Measurements from ENCODE around the gene PTP4A2. TPM values are rescaled to one million over a fixed set of nuclear protein-coding genes. Genes with fewer than 3 reads are reported as not detected.
A peak's percentile ranks its signal among the peaks of the same experiment; 100 is the strongest.
"Not testable (repeated sequence)": the region's sequence is repeated elsewhere in the genome, so short reads cannot be mapped to it uniquely, and the experiment has no call there.

The PTP4A2 gene
- total RNA-seq, 1 donor from 2014 or later = 249 TPM

DNA sequence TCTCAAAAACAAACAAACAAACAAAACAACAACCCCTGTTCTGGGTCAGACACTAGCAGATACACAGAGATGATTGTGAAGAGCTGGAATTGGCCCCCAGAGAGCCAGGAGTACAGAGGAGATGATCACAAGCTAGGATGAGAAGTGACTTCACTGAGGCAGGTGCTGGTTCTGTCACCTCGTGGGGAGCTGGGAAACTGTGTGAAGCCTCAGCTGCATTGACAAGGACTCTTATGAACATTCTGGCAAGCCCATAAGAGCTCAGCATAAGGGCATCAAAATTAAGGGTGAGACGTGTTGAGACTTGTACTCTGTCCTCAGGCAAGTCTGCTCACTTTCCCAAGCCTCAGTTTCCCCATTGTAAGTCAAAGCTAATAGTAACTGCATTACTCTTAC lies 14.7 kb upstream of the PTP4A2 start:
- Mint-ChIP-seq H3K36me3 (ENCODE audit: low read depth) (no peaks in the 10 kb centered on the region), H3K9me3 (no peaks in the 10 kb centered on the region), H3K4me1 (peaks cover 31% of the 10 kb centered on the region), H3K27ac (no peak overlapping the region), H3K27me3 (no peaks in the 10 kb centered on the region), H3K4me3 (no peak overlapping the region)
- intact Hi-C loops (cut with micrococcal nuclease) = no loop called here
- POLR2A ChIA-PET = interaction anchor here (0.5 to 8.0 kb wide), 5 partner anchors 11 to 164 kb away, joined by 3 to 235 read pairs (median 4); partner anchors contain the start of genes KHDRBS1 and PTP4A2
- TF ChIP-seq, protein P1, sequence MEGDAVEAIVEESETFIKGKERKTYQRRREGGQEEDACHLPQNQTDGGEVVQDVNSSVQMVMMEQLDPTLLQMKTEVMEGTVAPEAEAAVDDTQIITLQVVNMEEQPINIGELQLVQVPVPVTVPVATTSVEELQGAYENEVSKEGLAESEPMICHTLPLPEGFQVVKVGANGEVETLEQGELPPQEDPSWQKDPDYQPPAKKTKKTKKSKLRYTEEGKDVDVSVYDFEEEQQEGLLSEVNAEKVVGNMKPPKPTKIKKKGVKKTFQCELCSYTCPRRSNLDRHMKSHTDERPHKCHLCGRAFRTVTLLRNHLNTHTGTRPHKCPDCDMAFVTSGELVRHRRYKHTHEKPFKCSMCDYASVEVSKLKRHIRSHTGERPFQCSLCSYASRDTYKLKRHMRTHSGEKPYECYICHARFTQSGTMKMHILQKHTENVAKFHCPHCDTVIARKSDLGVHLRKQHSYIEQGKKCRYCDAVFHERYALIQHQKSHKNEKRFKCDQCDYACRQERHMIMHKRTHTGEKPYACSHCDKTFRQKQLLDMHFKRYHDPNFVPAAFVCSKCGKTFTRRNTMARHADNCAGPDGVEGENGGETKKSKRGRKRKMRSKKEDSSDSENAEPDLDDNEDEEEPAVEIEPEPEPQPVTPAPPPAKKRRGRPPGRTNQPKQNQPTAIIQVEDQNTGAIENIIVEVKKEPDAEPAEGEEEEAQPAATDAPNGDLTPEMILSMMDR (IDR thresholded peaks at IDR 0.05) = no peak
- CTCF ChIA-PET = interaction anchor here (1.7 to 2.3 kb wide), 3 partner anchors 9 to 13 kb away, joined by 7 to 11 read pairs (median 8); no protein-coding TSS in a partner anchor
- no peak for ATAC-seq (ENCODE audit: low read depth)
- no peak for DNase-seq

DNA sequence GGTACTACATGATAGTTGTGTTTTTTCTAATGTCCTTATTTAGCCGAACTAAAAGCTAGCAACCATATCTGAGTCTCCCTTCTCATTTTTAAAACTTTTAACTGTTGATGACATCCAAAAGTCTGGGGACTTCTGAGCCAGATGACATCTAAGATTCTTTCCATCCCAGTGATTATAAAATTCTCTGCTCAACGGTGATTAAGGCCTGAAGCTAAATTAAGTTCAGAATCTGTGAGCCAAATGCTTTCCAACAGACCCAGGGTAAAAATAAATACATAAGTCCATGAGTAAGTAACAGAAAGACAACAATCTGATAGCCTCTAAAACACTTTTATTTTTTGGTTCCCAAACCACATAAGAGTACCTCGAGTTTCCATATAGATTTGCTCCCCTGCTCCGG lies 13.1 kb upstream of the PTP4A2 start:
- H3K9me3 Mint-ChIP-seq = no peaks in the 10 kb centered on the region
- H3K27me3 Mint-ChIP-seq = no peaks in the 10 kb centered on the region
- peaks cover 23% of the 10 kb centered on the region for H3K4me1 Mint-ChIP-seq
- intact Hi-C loops (cut with micrococcal nuclease) = no loop called here
- ATAC-seq (ENCODE audit: low read depth) (no peak), DNase-seq (no peak)
- TF ChIP-seq, protein P1 (IDR thresholded peaks at IDR 0.05) = no peak
- ChIA-PET CTCF (no interaction called here), POLR2A (interaction anchor here (8.0 kb wide), 1 partner anchor 10 kb away, joined by 235 read pairs; the partner anchor contains the start of gene PTP4A2)
- H3K36me3 Mint-ChIP-seq (ENCODE audit: low read depth) = no peaks in the 10 kb centered on the region
- peak overlapping the region; percentile 11 for H3K27ac Mint-ChIP-seq
- H3K4me3 Mint-ChIP-seq = no peak overlapping the region

DNA sequence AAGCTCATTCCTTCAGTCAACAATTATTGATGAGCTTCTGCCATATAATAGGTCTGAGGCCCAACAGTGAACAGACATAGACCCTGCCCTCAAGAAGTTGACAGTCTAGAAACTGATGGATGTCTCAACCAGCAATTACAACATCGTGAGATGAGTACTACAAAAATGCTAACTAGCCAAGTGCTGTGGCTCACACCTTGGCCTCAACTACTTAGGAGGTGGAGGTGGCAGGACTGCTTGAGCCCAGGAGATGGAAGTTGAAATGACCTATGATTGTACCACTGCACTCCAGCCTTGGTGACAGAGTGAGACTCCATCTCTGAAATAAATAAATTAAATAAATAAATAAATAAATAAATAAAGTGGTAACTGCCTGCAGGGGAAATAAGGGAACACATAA lies 11.7 kb upstream of the PTP4A2 start:
- Mint-ChIP-seq H3K4me3 (no peak overlapping the region), H3K27ac (no peak overlapping the region), H3K36me3 (ENCODE audit: low read depth) (no peaks in the 10 kb centered on the region), H3K27me3 (no peaks in the 10 kb centered on the region), H3K9me3 (no peaks in the 10 kb centered on the region), H3K4me1 (peaks cover 19% of the 10 kb centered on the region)
- ATAC-seq (ENCODE audit: low read depth) (no peak), DNase-seq (no peak)
- TF ChIP-seq, protein P1 (IDR thresholded peaks at IDR 0.05) = no peak
- POLR2A ChIA-PET = no interaction called here
- CTCF ChIA-PET = no interaction called here
- intact Hi-C loops (cut with micrococcal nuclease) = no loop called here

DNA sequence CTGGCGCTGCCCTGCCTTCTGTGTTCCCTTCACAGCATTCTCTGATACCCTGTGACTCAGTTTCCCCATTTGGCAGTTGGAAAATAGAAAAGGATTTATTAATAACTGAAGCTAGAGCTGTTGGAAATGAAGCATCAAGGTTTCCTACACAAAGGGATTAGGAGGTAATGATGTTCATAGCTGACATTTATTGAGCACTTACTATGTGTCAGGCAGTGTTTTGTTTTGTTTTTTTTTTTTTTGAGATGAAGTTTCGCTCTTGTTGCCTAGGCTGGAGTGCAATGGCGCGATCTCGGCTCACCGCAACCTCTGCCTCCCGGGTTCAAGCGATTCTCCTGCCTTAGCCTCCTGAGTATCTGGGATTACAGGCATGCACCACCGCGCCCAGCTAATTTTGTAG lies 7.5 kb upstream of the PTP4A2 start:
- POLR2A ChIA-PET = interaction anchor here (1.8 to 10.4 kb wide), 2 partner anchors 10 to 22 kb away, joined by 12 to 235 read pairs; no protein-coding TSS in a partner anchor
- H3K9me3 Mint-ChIP-seq; ATAC-seq (ENCODE audit: low read depth); DNase-seq; H3K36me3 Mint-ChIP-seq (ENCODE audit: low read depth); intact Hi-C loops (cut with micrococcal nuclease); H3K27me3 Mint-ChIP-seq: not testable (repeated sequence)
- CTCF ChIA-PET = interaction anchor here (3.3 to 5.2 kb wide), 2 partner anchors 10 to 18 kb away, joined by 28 to 31 read pairs; no protein-coding TSS in a partner anchor
- peak overlapping the region; percentile 20 for H3K27ac Mint-ChIP-seq
- H3K4me1 Mint-ChIP-seq = peaks cover 41% of the 10 kb centered on the region
- peak overlapping the region; percentile 36 for H3K4me3 Mint-ChIP-seq

DNA sequence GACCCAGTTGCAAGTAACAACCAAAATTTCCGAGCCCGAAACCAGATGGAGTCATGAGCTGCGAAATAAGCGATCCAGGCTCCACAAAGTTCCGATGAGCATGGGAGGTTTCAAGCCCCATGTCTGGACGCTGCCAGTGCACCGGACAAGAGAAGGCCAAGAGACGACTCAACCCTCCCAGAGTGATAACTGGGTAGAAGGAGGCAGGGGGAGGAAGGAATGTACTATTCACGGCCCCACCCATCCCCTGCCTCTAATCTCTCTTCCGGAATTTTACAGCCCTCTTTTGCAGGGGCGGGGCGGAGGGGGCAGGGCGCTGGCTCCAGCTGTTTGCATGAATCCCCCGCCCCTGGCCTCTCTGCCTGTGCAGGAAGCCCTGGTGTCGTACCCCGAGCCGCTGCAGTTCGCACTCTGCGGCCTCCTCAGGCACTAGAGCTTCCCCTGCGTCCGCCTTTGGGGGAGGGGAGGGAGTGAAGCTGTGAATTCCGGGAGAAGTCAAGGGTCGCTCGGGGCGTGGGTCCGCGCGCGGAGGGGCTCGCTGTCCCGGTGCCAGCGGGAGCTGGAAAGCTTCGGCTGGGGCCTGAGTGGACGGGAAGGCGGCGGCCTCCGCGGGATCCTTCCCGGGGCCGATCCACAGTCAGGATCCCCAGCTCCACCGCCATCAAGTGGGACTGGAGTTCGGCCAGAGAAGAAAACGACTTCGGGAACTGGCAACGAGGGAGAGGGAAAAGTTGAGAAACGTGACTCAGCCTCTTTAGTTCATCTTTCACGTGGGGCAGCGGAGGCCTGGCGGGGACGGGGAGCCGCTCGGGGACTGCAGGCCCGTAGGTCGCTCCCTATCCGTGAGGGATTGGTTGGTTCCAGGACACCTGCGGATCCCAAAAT lies 6.3 kb upstream of the PTP4A2 start:
- H3K4me1 Mint-ChIP-seq = peaks cover 51% of the 10 kb centered on the region
- H3K9me3 Mint-ChIP-seq = no peaks in the 10 kb centered on the region

More for the DNA sequence above, 6.3 kb upstream of the PTP4A2 start:
- ChIA-PET POLR2A (interaction anchor here (0.5 to 10.4 kb wide), 24 partner anchors 9 to 1227 kb away, joined by 3 to 235 read pairs (median 6); partner anchors contain the start of genes EIF3I, PEF1, SPOCD1 and TMEM234), CTCF (interaction anchor here (1.5 to 5.2 kb wide), 5 partner anchors 8 to 129 kb away, joined by 4 to 31 read pairs (median 7); partner anchors contain the start of gene SPOCD1)
- intact Hi-C loops (cut with micrococcal nuclease) = loop anchor here (1.0 kb wide), 1 partner anchor 12 kb away; no protein-coding TSS in a partner anchor
- Mint-ChIP-seq H3K27ac (peak overlapping the region; percentile 91), H3K36me3 (ENCODE audit: low read depth) (no peaks in the 10 kb centered on the region), H3K4me3 (peak overlapping the region; percentile 89), H3K27me3 (no peaks in the 10 kb centered on the region)
- ATAC-seq (ENCODE audit: low read depth) = peak; percentile 77
- TF ChIP-seq, protein P1 (IDR thresholded peaks at IDR 0.05) = no peak
- DNase-seq = peak; percentile 75

Data from activated B cell treated with CpG ODN at 0.5 μM for 24 hours (primary cell).